Upper lobe of left lung (tissue), 4 donors: ENCODE data around the gene SNAP25.

Source experiments
- CTCF ChIP-seq, 6 experiments: fragments of 450-650 bp in 4 of 6; fragments of 200-600 bp in 2 of 6; sonication (generic) in 2 of 6; IDR thresholded peaks; one replicate each; pipeline ENCODE4 v1.5.1; 2016 to 2019; ENCODE audit warnings: antibody characterized with exemption in 6 of 6
- EP300 ChIP-seq, 4 donors: sonication (generic); formaldehyde crosslinking; IDR thresholded peaks; one replicate each; pipeline ENCODE4 v1.5.1; 2017; ENCODE audit warnings: antibody characterized with exemption in 4 of 4, control low read depth in 2 of 4
- POLR2A ChIP-seq, 4 donors: fragments of 450-650 bp; IDR thresholded peaks; one replicate each; pipeline ENCODE4 v1.5.1; 2016 to 2017; ENCODE audit warnings: antibody characterized with exemption in 4 of 4, mild to moderate bottlenecking in 2 of 4
- POLR2AphosphoS5 ChIP-seq, 2 donors: sonication (generic); formaldehyde crosslinking; IDR thresholded peaks; one replicate each; pipeline ENCODE4 v1.5.1; 2017; ENCODE audit warnings: antibody characterized with exemption in 2 of 2

GRCh38 chr20:10297223-10297622, 78.6 kb downstream of the SNAP25 start:
- no peak for TF ChIP-seq POLR2A (IDR thresholded peaks at IDR 0.05)
- no peak for TF ChIP-seq CTCF (IDR thresholded peaks at IDR 0.05)
- no peak for TF ChIP-seq EP300 (IDR thresholded peaks at IDR 0.05)
- TF ChIP-seq POLR2AphosphoS5 (IDR thresholded peaks at IDR 0.05), result no peak
